Mesothelial cell of epicardium (in vitro differentiated cells): ENCODE results near the gene AGTRAP. TPM values are rescaled to one million over a fixed set of nuclear protein-coding genes. Genes with fewer than 3 reads are reported as not detected.

Experiments used
- DNase-seq, 2 experiments: peaks; one replicate each; pipeline ENCODE4 v3.0.0; 2021; ENCODE audit warnings: low spot score in 2 of 2; ENCODE audit not compliant: unreplicated experiment in 2 of 2
- H3K27ac Mint-ChIP-seq: 2 replicates; pipeline ENCODE4 v1.8.0; 2021; ENCODE audit warnings: mixed read lengths
- H3K27me3 Mint-ChIP-seq: 2 replicates; pipeline ENCODE4 v1.8.0; 2021; ENCODE audit warnings: low read depth, mixed read lengths
- H3K36me3 Mint-ChIP-seq: 2 replicates; pipeline ENCODE4 v1.8.0; 2021; ENCODE audit warnings: mixed read lengths
- H3K4me1 Mint-ChIP-seq: 2 replicates; pipeline ENCODE4 v1.8.0; 2021; ENCODE audit warnings: mixed read lengths
- H3K4me3 Mint-ChIP-seq: 2 replicates; pipeline ENCODE4 v1.8.0; 2021; ENCODE audit warnings: mild to moderate bottlenecking, moderate library complexity, mixed read lengths
- H3K9me3 Mint-ChIP-seq: 2 replicates; pipeline ENCODE4 v1.8.0; 2021; ENCODE audit warnings: mixed read lengths
- total RNA-seq: library from RNA; stranded (reverse); gene quantifications from 3 replicates; pipeline ENCODE4 v1.2.1, GENCODE V29; 2021
- TF ChIP-seq, protein P1 (sequence below): fragments of 200-600 bp; sonication (generic); IDR thresholded peaks from one replicate; pipeline ENCODE4 v1.5.0; 2021; ENCODE audit warnings: antibody characterized with exemption; ENCODE audit not compliant: unreplicated experiment

Gene AGTRAP
- total RNA-seq, 1 donor from 2014 or later = 29.0 TPM

DNA sequence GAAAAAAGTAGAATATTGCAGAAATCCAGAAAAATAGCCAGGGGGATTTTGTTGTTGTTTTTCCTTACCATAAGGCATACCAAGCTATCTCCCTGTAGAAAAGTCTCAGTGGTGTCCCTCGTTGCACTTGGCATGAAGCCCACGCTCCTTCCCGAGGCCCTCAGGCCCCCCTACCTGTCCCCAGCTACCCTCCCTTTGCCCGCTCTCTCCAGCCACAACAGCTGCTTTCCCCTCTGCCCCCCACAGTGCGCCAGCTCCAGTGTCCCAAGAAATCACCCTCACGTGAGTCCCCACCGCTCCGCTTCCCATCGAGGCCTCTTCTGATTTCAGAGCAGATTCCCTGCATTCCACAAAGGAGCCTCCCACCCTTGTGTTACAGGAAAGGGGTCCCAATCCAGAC lies 8.4 kb downstream of the AGTRAP start:
- H3K27ac Mint-ChIP-seq = peak overlapping the region; percentile 72

DNA sequence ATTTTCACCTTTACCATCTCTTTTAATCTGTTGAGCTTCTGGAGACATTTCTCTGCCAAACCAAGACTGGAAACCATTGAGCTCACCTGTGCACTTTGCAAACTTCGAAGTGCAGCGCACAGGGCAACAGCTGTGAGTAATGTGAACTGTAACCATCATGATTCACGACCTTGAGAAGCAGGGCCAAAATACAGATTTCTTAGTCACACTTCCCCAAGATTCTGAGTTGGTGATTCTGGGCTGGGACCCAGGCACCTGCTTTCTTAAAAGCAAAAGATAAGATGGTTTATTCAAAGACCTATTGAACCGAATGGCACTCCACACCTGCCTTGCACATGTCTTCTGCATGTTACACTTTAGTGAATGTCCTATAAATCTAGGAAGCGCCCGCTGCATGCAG lies 10.2 kb downstream of the AGTRAP start:
- Mint-ChIP-seq H3K36me3 (peaks cover 8% of the 10 kb centered on the region), H3K4me1 (no peaks in the 10 kb centered on the region), H3K9me3 (no peaks in the 10 kb centered on the region), H3K27me3 (no peaks in the 10 kb centered on the region), H3K27ac (no peak overlapping the region), H3K4me3 (no peak overlapping the region)
- TF ChIP-seq, protein P1, sequence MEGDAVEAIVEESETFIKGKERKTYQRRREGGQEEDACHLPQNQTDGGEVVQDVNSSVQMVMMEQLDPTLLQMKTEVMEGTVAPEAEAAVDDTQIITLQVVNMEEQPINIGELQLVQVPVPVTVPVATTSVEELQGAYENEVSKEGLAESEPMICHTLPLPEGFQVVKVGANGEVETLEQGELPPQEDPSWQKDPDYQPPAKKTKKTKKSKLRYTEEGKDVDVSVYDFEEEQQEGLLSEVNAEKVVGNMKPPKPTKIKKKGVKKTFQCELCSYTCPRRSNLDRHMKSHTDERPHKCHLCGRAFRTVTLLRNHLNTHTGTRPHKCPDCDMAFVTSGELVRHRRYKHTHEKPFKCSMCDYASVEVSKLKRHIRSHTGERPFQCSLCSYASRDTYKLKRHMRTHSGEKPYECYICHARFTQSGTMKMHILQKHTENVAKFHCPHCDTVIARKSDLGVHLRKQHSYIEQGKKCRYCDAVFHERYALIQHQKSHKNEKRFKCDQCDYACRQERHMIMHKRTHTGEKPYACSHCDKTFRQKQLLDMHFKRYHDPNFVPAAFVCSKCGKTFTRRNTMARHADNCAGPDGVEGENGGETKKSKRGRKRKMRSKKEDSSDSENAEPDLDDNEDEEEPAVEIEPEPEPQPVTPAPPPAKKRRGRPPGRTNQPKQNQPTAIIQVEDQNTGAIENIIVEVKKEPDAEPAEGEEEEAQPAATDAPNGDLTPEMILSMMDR = no peak
- DNase-seq = no peak

More for the DNA sequence above, 8.4 kb downstream of the AGTRAP start:
- H3K4me1 Mint-ChIP-seq = no peaks in the 10 kb centered on the region
- TF ChIP-seq, protein P1 = no peak
- peaks cover 8% of the 10 kb centered on the region for H3K36me3 Mint-ChIP-seq
- no peaks in the 10 kb centered on the region for H3K9me3 Mint-ChIP-seq
- DNase-seq = no peak
- H3K27me3 Mint-ChIP-seq = no peaks in the 10 kb centered on the region
- H3K4me3 Mint-ChIP-seq = no peak overlapping the region

DNA sequence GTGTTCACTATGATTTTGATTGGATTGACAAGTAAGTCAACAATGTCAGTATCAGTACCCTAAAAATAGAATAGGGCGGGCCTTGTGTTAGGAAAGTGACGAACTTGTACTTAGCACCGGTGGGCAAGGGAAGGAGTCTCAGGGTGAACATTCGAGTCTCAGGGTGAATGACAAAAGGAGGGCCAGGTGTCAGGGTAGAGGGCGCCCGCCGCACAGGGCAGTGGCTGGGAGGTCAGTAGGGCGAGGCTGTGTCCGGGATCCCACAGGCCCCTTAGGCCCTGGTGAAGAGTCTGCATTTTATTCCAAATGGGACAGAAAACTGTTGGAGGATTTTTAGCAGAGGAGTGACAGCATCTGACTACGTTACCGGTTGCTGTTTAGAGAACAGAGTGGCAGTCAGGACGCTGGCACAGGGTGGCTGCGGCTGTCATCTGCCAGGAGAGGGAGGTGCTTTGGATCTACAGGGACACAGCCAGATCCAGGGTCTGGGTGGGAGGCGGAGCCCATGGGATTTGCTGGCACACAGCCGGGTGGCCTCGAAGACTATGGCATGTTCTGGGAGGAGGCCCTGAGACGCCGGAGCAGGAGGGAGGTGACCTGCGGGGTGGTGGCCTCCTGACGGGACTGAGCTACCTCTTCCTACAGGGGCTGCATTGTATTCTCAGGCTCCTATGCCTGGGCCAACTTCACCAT lies 11.0 kb downstream of the AGTRAP start:
- Mint-ChIP-seq H3K27me3 (no peaks in the 10 kb centered on the region), H3K36me3 (peaks cover 8% of the 10 kb centered on the region), H3K4me1 (no peaks in the 10 kb centered on the region), H3K27ac (no peak overlapping the region), H3K9me3 (no peaks in the 10 kb centered on the region), H3K4me3 (no peak overlapping the region)
- TF ChIP-seq, protein P1 = no peak
- no peak for DNase-seq

DNA sequence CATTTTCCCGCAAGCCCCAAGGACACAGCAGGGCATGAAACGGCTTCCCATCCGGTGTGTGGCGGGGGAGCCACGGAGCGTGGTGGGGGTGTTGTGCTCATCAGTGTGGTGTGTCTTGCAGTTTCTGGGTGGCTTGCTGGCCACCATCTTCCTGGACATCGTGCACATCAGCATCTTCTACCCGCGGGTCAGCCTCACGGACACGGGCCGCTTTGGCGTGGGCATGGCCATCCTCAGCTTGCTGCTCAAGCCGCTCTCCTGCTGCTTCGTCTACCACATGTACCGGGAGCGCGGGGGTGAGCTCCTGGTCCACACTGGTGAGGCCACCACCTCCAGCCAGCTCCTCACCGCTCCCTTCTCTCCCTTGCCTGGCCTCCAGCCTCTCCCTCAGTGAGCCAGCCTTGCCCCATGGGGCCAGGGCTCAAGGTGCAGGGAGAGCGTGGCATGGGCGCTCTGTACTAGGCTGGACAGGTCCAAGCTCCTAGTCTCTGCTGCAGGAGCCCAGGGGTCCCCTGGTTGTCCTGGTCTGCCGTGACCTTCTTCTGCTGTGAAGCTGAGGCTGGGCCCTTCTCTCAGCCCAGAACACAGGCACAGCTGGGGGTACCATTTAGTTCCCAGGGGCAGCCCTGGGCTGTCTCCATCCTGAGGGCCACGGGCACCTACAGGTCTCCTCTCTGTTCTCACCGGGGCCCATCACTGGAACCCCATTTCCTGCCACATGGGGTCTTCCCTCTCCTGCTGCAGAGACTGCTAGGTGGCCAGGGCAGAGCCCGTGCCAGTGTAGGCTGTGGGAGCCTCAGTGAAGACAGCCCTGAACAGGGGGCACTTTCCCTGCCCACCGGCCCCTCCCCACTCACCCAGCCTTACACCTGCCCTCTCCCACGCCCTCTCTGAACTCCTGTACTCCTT lies 12.6 kb downstream of the AGTRAP start:
- DNase-seq = no peak
- Mint-ChIP-seq H3K9me3 (no peaks in the 10 kb centered on the region), H3K27me3 (no peaks in the 10 kb centered on the region), H3K4me1 (peaks cover 2% of the 10 kb centered on the region), H3K27ac (no peak overlapping the region), H3K4me3 (no peak overlapping the region), H3K36me3 (peaks cover 8% of the 10 kb centered on the region)
- TF ChIP-seq, protein P1 = no peak

DNA sequence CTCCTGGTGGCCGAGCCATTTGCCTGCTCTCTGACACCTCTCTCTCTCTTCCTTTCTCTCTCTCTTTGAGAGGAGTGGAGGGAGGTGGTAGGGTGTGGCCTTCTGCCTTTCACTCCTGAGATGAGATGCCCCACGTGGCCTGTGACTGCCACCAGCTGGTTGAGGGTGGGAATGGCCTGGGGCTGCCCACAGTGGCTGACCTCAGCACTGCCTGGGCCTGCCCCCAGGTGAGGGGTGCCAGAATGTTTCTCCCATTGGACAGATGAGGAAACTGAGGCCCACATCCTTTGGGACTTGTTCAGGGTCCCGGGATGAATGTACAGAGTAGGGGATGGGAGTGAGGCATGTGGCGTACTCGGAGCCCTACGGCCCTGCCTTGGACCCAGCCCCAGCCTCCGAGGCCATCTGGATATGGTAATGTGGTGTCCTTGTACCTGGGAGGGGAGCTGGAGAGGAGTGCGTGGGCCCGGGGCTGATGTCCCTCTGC lies 13.3 kb downstream of the AGTRAP start:
- H3K9me3 Mint-ChIP-seq = no peaks in the 10 kb centered on the region
- no peak for DNase-seq
- H3K27me3 Mint-ChIP-seq = no peaks in the 10 kb centered on the region
- TF ChIP-seq, protein P1 = no peak
- no peak overlapping the region for H3K27ac Mint-ChIP-seq
- H3K4me3 Mint-ChIP-seq = no peak overlapping the region
- H3K4me1 Mint-ChIP-seq = peaks cover 6% of the 10 kb centered on the region
- H3K36me3 Mint-ChIP-seq = peaks cover 8% of the 10 kb centered on the region
